Measurements from ENCODE around the gene IAH1. TPM values are rescaled to one million over a fixed set of nuclear protein-coding genes. Genes with fewer than 3 reads are reported as not detected.
A peak's percentile ranks its signal among the peaks of the same experiment; 100 is the strongest.

The IAH1 gene
- 37.5 TPM for total RNA-seq (ENCODE audit: unreplicated experiment)
- long read RNA-seq, transcript IAH1-215 (6 exons, 1,266 nt), result major isoform, 29 of 42 reads
- long read RNA-seq, partial matches to known transcripts, result 1 of 42 reads
- long read RNA-seq, other reads (novel, unspliced or antisense), result 7 of 42 reads

- TF ChIP-seq CTCF (IDR thresholded peaks at IDR 0.05; ENCODE audit: unreplicated experiment), result no peak
- Mint-ChIP-seq H3K9me3 (ENCODE audit: unreplicated experiment) (no peaks in the 10 kb centered on the region), H3K4me1 (ENCODE audit: unreplicated experiment) (peaks cover 18% of the 10 kb centered on the region), H3K4me3 (ENCODE audit: unreplicated experiment) (peak within 1 kb of the TSS; percentile 65), H3K27me3 (ENCODE audit: unreplicated experiment) (peaks cover 12% of the 10 kb centered on the region), H3K36me3 (ENCODE audit: low read depth, unreplicated experiment) (peaks cover 29% of the 10 kb centered on the region), H3K27ac (ENCODE audit: unreplicated experiment) (no peak within 1 kb of the TSS)
- peak; percentile 38 for DNase-seq (ENCODE audit: low spot score)
These were observed at the start of gene IAH1 for GRCh38 chr2:9474361-9475057. TSS of gene IAH1 (plus strand) at chr2:9474551. CDS start at chr2:9474567, 16 bp downstream.

- H3K36me3 Mint-ChIP-seq (ENCODE audit: low read depth, unreplicated experiment), result peaks cover 10% of the 10 kb centered on the region
- H3K9me3 Mint-ChIP-seq (ENCODE audit: unreplicated experiment), result no peaks in the 10 kb centered on the region
- no peak overlapping the region for H3K27ac Mint-ChIP-seq (ENCODE audit: unreplicated experiment)
These were observed 45.3 kb upstream of the IAH1 start for GRCh38 chr2:9428965-9429577.

GRCh38 chr2:9430316-9431293 is 43.7 kb upstream of the IAH1 start:
- Mint-ChIP-seq H3K4me1 (ENCODE audit: unreplicated experiment) (no peaks in the 10 kb centered on the region), H3K4me3 (ENCODE audit: unreplicated experiment) (no peak overlapping the region), H3K9me3 (ENCODE audit: unreplicated experiment) (no peaks in the 10 kb centered on the region), H3K36me3 (ENCODE audit: low read depth, unreplicated experiment) (peaks cover 10% of the 10 kb centered on the region), H3K27me3 (ENCODE audit: unreplicated experiment) (no peaks in the 10 kb centered on the region), H3K27ac (ENCODE audit: unreplicated experiment) (no peak overlapping the region)
- DNase-seq (ENCODE audit: low spot score), result no peak
- TF ChIP-seq CTCF (IDR thresholded peaks at IDR 0.05; ENCODE audit: unreplicated experiment), result no peak

More at GRCh38 chr2:9428965-9429577, 45.3 kb upstream of the IAH1 start:
- DNase-seq (ENCODE audit: low spot score), result no peak
- Mint-ChIP-seq H3K27me3 (ENCODE audit: unreplicated experiment) (no peaks in the 10 kb centered on the region), H3K4me1 (ENCODE audit: unreplicated experiment) (no peaks in the 10 kb centered on the region), H3K4me3 (ENCODE audit: unreplicated experiment) (no peak overlapping the region)
- no peak for TF ChIP-seq CTCF (IDR thresholded peaks at IDR 0.05; ENCODE audit: unreplicated experiment)

GRCh38 chr2:9434489-9434888 is 39.9 kb upstream of the IAH1 start:
- no peaks in the 10 kb centered on the region for H3K9me3 Mint-ChIP-seq (ENCODE audit: unreplicated experiment)
- no peaks in the 10 kb centered on the region for H3K27me3 Mint-ChIP-seq (ENCODE audit: unreplicated experiment)
- TF ChIP-seq CTCF (IDR thresholded peaks at IDR 0.05; ENCODE audit: unreplicated experiment), result no peak
- DNase-seq (ENCODE audit: low spot score), result no peak
- no peaks in the 10 kb centered on the region for H3K4me1 Mint-ChIP-seq (ENCODE audit: unreplicated experiment)
- H3K36me3 Mint-ChIP-seq (ENCODE audit: low read depth, unreplicated experiment), result peaks cover 14% of the 10 kb centered on the region
- no peak overlapping the region for H3K27ac Mint-ChIP-seq (ENCODE audit: unreplicated experiment)
- no peak overlapping the region for H3K4me3 Mint-ChIP-seq (ENCODE audit: unreplicated experiment)
